GM23338 (cell line): ENCODE data around the gene PSMB7.

Source experiments
- CREB1 ChIP-seq: fragments of 250-450 bp; sonication (Bioruptor Pico); IDR thresholded peaks from 2 replicates; pipeline ENCODE4 v1.5.0; 2020; ENCODE audit warnings: low read depth, mild to moderate bottlenecking, moderate library complexity
- EZH2 ChIP-seq: fragments of 200-600 bp; sonication (generic); IDR thresholded peaks from one replicate; pipeline ENCODE4 v1.8.0; 2017; ENCODE audit warnings: antibody characterized with exemption, mild to moderate bottlenecking, low read depth; ENCODE audit not compliant: unreplicated experiment
- EZH2phosphoT487 ChIP-seq: fragments of 200-600 bp; sonication (generic); IDR thresholded peaks from one replicate; pipeline ENCODE4 v1.8.1; 2018; ENCODE audit warnings: antibody characterized with exemption; ENCODE audit not compliant: unreplicated experiment
- JUNB ChIP-seq: IDR thresholded peaks from one replicate; pipeline ENCODE4 v1.6.1; 2016; ENCODE audit warnings: antibody characterized with exemption; ENCODE audit not compliant: unreplicated experiment
- NANOG ChIP-seq: IDR thresholded peaks from 2 replicates; pipeline ENCODE4 v1.6.1; 2016; ENCODE audit warnings: antibody characterized with exemption, borderline replicate concordance
- POLR2AphosphoS5 ChIP-seq: IDR thresholded peaks from 2 replicates; pipeline ENCODE4 v1.6.1; 2016; ENCODE audit warnings: antibody characterized with exemption, low read depth
- STAT1 ChIP-seq: IDR thresholded peaks from one replicate; pipeline ENCODE4 v1.6.1; 2016; ENCODE audit warnings: antibody characterized with exemption; ENCODE audit not compliant: unreplicated experiment
- ZNF114 ChIP-seq: fragments of 250-450 bp; sonication (Bioruptor Pico); IDR thresholded peaks from 2 replicates; pipeline ENCODE4 v1.5.0; 2020; ENCODE audit warnings: mild to moderate bottlenecking, moderate library complexity
- ZNF331 ChIP-seq: fragments of 250-450 bp; sonication (Bioruptor Pico); IDR thresholded peaks from 2 replicates; pipeline ENCODE4 v1.5.0; 2020; ENCODE audit warnings: low read depth, mild to moderate bottlenecking, moderate library complexity
- TF ChIP-seq, protein P1 (sequence below), 2 experiments: fragments of 200-600 bp in 1 of 2; sonication (generic) in 1 of 2; conservative IDR thresholded peaks; 2 replicates each; pipeline versions ENCODE4 v1.5.1 to v1.6.1; 2016 to 2017; ENCODE audit warnings: antibody characterized with exemption in 2 of 2, low read depth in 2 of 2, mild to moderate bottlenecking in 2 of 2, moderate library complexity in 1 of 2
- TF ChIP-seq, protein P2 (sequence below): IDR thresholded peaks from one replicate; pipeline ENCODE4 v1.6.1; 2018; ENCODE audit warnings: antibody characterized with exemption; ENCODE audit not compliant: unreplicated experiment
- TF ChIP-seq, protein P3 (sequence below): IDR thresholded peaks from 2 replicates; pipeline ENCODE4 v1.6.1; 2016; ENCODE audit warnings: antibody characterized with exemption

DNA sequence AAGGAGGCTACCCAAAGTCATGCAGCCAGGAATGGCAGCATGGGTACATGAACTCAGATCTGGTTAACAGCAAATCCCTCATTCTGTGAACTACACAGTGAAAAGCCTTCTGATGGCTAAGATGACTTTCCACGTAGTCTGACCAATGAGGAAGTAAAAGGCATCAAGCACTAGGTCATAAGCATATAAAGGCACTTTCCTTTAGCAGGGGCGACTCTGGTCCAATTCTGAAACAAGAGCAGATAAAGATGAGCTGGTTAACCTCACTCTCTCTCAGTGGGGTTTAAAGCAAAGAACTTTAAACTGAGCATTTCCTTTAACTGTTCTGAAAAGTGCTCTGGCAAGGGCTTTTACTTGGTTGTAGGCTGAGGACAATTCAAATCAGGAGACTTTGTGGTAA is 21.1 kb downstream of the PSMB7 start:
- TF ChIP-seq, protein P1, sequence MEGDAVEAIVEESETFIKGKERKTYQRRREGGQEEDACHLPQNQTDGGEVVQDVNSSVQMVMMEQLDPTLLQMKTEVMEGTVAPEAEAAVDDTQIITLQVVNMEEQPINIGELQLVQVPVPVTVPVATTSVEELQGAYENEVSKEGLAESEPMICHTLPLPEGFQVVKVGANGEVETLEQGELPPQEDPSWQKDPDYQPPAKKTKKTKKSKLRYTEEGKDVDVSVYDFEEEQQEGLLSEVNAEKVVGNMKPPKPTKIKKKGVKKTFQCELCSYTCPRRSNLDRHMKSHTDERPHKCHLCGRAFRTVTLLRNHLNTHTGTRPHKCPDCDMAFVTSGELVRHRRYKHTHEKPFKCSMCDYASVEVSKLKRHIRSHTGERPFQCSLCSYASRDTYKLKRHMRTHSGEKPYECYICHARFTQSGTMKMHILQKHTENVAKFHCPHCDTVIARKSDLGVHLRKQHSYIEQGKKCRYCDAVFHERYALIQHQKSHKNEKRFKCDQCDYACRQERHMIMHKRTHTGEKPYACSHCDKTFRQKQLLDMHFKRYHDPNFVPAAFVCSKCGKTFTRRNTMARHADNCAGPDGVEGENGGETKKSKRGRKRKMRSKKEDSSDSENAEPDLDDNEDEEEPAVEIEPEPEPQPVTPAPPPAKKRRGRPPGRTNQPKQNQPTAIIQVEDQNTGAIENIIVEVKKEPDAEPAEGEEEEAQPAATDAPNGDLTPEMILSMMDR (conservative IDR thresholded peaks at IDR 0.05; ENCODE audit: low read depth in 2 of 2): no peak
- TF ChIP-seq JUNB (no peak), POLR2AphosphoS5 (no peak), EZH2phosphoT487 (no peak), ZNF114 (CRISPR knock-in tag) (no peak), EZH2 (no peak), CREB1 (CRISPR knock-in tag) (no peak), ZNF331 (CRISPR knock-in tag) (no peak), NANOG (no peak), STAT1 (no peak)
- TF ChIP-seq, protein P2, sequence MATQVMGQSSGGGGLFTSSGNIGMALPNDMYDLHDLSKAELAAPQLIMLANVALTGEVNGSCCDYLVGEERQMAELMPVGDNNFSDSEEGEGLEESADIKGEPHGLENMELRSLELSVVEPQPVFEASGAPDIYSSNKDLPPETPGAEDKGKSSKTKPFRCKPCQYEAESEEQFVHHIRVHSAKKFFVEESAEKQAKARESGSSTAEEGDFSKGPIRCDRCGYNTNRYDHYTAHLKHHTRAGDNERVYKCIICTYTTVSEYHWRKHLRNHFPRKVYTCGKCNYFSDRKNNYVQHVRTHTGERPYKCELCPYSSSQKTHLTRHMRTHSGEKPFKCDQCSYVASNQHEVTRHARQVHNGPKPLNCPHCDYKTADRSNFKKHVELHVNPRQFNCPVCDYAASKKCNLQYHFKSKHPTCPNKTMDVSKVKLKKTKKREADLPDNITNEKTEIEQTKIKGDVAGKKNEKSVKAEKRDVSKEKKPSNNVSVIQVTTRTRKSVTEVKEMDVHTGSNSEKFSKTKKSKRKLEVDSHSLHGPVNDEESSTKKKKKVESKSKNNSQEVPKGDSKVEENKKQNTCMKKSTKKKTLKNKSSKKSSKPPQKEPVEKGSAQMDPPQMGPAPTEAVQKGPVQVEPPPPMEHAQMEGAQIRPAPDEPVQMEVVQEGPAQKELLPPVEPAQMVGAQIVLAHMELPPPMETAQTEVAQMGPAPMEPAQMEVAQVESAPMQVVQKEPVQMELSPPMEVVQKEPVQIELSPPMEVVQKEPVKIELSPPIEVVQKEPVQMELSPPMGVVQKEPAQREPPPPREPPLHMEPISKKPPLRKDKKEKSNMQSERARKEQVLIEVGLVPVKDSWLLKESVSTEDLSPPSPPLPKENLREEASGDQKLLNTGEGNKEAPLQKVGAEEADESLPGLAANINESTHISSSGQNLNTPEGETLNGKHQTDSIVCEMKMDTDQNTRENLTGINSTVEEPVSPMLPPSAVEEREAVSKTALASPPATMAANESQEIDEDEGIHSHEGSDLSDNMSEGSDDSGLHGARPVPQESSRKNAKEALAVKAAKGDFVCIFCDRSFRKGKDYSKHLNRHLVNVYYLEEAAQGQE: no peak
- TF ChIP-seq, protein P3, sequence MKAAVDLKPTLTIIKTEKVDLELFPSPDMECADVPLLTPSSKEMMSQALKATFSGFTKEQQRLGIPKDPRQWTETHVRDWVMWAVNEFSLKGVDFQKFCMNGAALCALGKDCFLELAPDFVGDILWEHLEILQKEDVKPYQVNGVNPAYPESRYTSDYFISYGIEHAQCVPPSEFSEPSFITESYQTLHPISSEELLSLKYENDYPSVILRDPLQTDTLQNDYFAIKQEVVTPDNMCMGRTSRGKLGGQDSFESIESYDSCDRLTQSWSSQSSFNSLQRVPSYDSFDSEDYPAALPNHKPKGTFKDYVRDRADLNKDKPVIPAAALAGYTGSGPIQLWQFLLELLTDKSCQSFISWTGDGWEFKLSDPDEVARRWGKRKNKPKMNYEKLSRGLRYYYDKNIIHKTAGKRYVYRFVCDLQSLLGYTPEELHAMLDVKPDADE: no peak
